HCT116 (cell line): ENCODE measurements around the gene CDRT15. TPM values are rescaled to one million over a fixed set of nuclear protein-coding genes. Genes with fewer than 3 reads are reported as not detected.
"Not testable (repeated sequence)": the region's sequence is repeated elsewhere in the genome, so short reads cannot be mapped to it uniquely, and the experiment has no call there.

ENCODE experiments used
- ATAC-seq: fragments of 200-7000 bp; cut with Tn5 transposase; 2 replicates; pipeline ENCODE4 v1.9.1; 2020; ENCODE audit warnings: mild to moderate bottlenecking, moderate library complexity
- BruUV-seq: library from RNA; stranded (reverse); fragments of 400-500 nt; replicated peaks from 2 replicates; lab custom pipeline; 2021; lab: Mats Ljungman, UMichigan
- CTCF ChIA-PET: fragments of 300-600 bp; sonication (Branson Sonifier 250); formaldehyde crosslinking; loops from one replicate; lab custom pipeline; 2021; ENCODE audit warnings: antibody characterized with exemption; lab: Charles Lee
- POLR2A ChIA-PET: fragments of 300-600, 350-600 bp; sonication (Branson Sonifier 250); formaldehyde crosslinking; loops from one replicate; lab custom pipeline; 2021; ENCODE audit warnings: antibody characterized with exemption; lab: Charles Lee
- RAD21 ChIA-PET, 2 experiments: fragments of 300-600 bp; sonication (Branson Sonifier 250); formaldehyde crosslinking; loops; one replicate each; lab custom pipeline; 2023; ENCODE audit warnings: low total read pairs in 2 of 2; ENCODE audit not compliant: uncharacterized antibody in 2 of 2, unreplicated experiment in 2 of 2, low non-redundant PET in 1 of 2; lab: Charles Lee
- DNase-seq: peaks from one replicate; pipeline ENCODE4 v3.0.0-alpha.2; 2010; ENCODE audit warnings: low read depth, low spot score
- H2AFZ ChIP-seq: fragments of 200-600 bp; shearing (Covaris generic), sonication (generic); 2 replicates; pipeline ENCODE4 v1.6.1; 2017; ENCODE audit warnings: low read depth, mixed run types, mixed read lengths, antibody characterized with exemption, low read length; ENCODE audit not compliant: poor library complexity, severe bottlenecking
- H3K27ac ChIP-seq: 2 replicates; pipeline ENCODE4 v1.5.1; 2012; ENCODE audit warnings: low read depth, low read length
- H3K27me3 ChIP-seq: fragments of 200-600 bp; sonication (generic); 2 replicates; pipeline ENCODE4 v1.6.1; 2016; ENCODE audit warnings: mixed run types, low read length, mixed read lengths; ENCODE audit not compliant: insufficient read depth
- H3K36me3 ChIP-seq, 2 experiments: fragments of 200-500 bp in 1 of 2; fragments of 200-600 bp in 1 of 2; sonication (Bioruptor generic) in 1 of 2; sonication (generic) in 1 of 2; 2 replicates each; pipeline versions ENCODE4 v1.5.1 to v1.6.1; 2014 to 2016; ENCODE audit warnings: low read length in 2 of 2, inconsistent platforms in 1 of 2, mixed read lengths in 1 of 2, mixed run types in 1 of 2; ENCODE audit not compliant: insufficient read depth in 2 of 2, control insufficient read depth in 1 of 2
- H3K4me1 ChIP-seq, 2 experiments: fragments of 200-600 bp in 1 of 2; sonication (generic) in 1 of 2; 2 replicates each; pipeline versions ENCODE4 v1.5.1 to v1.6.1; 2012 to 2017; ENCODE audit warnings: low read length in 2 of 2, inconsistent platforms in 1 of 2, mild to moderate bottlenecking in 1 of 2, mixed read lengths in 1 of 2, mixed run types in 1 of 2, moderate library complexity in 1 of 2; ENCODE audit not compliant: insufficient read depth in 2 of 2, control insufficient read depth in 1 of 2
- H3K4me2 ChIP-seq: fragments of 200-600 bp; sonication (generic); 2 replicates; pipeline ENCODE4 v1.6.1; 2017; ENCODE audit warnings: mixed run types, low read length, mixed read lengths
- H3K4me3 ChIP-seq, 2 experiments: fragments of 200-600 bp in 1 of 2; sonication (generic) in 1 of 2; replicated peaks in 1 of 2; 2 replicates each; pipeline ENCODE4 v1.5.1; 2011 to 2016; ENCODE audit warnings: low read length in 2 of 2, control low read depth in 1 of 2, low read depth in 1 of 2, mild to moderate bottlenecking in 1 of 2, mixed read lengths in 1 of 2, mixed run types in 1 of 2
- H3K79me2 ChIP-seq: fragments of 200-600 bp; sonication (generic); 2 replicates; pipeline ENCODE4 v1.6.1; 2017; ENCODE audit warnings: mild to moderate bottlenecking, mixed run types, low read length, moderate library complexity, mixed read lengths; ENCODE audit not compliant: insufficient read depth
- H3K9ac ChIP-seq: fragments of 200-600 bp; sonication (generic); 2 replicates; pipeline ENCODE4 v1.6.1; 2016; ENCODE audit warnings: low read length, mixed read lengths
- H3K9me2 ChIP-seq: fragments of 200-600 bp; sonication (generic), shearing (Covaris generic); 2 replicates; pipeline ENCODE4 v1.6.1; 2017; ENCODE audit warnings: mixed run types, mild to moderate bottlenecking, moderate library complexity; ENCODE audit not compliant: insufficient read depth
- H3K9me3 ChIP-seq, 2 experiments: fragments of 200-500 bp in 1 of 2; fragments of 200-600 bp in 1 of 2; sonication (Bioruptor generic) in 1 of 2; sonication (generic) in 1 of 2; 2 replicates each; pipeline ENCODE4 v1.6.1; 2014 to 2017; ENCODE audit warnings: low read length in 2 of 2, mixed read lengths in 2 of 2, inconsistent platforms in 1 of 2, low read depth in 1 of 2, mild to moderate bottlenecking in 1 of 2, mixed run types in 1 of 2, moderate library complexity in 1 of 2; ENCODE audit not compliant: control insufficient read depth in 1 of 2, insufficient read depth in 1 of 2
- H4K20me1 ChIP-seq: fragments of 200-600 bp; sonication (generic), shearing (Covaris generic); 2 replicates; pipeline ENCODE4 v1.6.1; 2017; ENCODE audit warnings: mixed run types, mild to moderate bottlenecking, moderate library complexity; ENCODE audit not compliant: insufficient read depth
- intact Hi-C: fragments of 100-400 bp; cut with micrococcal nuclease; formaldehyde crosslinking; loops from 2 replicates; pipeline ENCODE4 v1.10.0; 2022
- total RNA-seq: library from RNA; stranded (reverse); gene quantifications from one replicate; pipeline ENCODE4 v1.2.1, GENCODE V29; 2021; ENCODE audit not compliant: unreplicated experiment

CDRT15 gene
- total RNA-seq, 1 experiment from 2014 or later = not detected

GRCh38 chr17:14191469-14191868, 45.2 kb downstream of the CDRT15 start:
- BruUV-seq, H3K79me2 ChIP-seq, DNase-seq, RAD21 ChIA-PET, H3K27ac ChIP-seq, H3K27me3 ChIP-seq, H3K9me3 ChIP-seq, H3K4me2 ChIP-seq, H3K4me3 ChIP-seq, H3K9me2 ChIP-seq, H3K9ac ChIP-seq, H4K20me1 ChIP-seq, H2AFZ ChIP-seq, POLR2A ChIA-PET, H3K36me3 ChIP-seq, H3K4me1 ChIP-seq, intact Hi-C loops, CTCF ChIA-PET, ATAC-seq: not testable (repeated sequence)

DNA sequence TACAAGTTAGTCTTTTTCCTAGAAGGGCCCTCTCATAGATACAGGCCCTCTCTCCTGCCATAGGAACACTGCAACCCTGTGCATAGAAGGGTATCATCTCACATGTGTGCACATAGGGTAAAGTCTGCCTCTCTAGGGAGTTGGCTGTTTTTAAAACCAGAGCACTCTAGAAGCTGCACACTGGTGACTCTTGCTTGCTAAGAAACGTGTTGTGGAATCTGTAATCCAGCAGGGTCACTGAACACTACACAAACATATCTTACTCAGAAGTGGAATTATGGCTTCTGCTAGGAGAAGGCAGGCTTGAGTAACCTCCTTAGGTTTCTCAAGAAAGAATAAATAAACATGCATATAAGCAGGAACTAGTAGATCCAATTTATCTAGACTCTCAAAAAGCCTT, 45.9 kb downstream of the CDRT15 start:
- H3K4me3 ChIP-seq, DNase-seq, H3K9ac ChIP-seq, H3K36me3 ChIP-seq, H3K79me2 ChIP-seq, H4K20me1 ChIP-seq, ATAC-seq, intact Hi-C loops, H3K4me2 ChIP-seq, H3K27me3 ChIP-seq, RAD21 ChIA-PET, BruUV-seq, H3K9me3 ChIP-seq, H3K9me2 ChIP-seq, H3K27ac ChIP-seq, CTCF ChIA-PET, H3K4me1 ChIP-seq, POLR2A ChIA-PET, H2AFZ ChIP-seq: not testable (repeated sequence)

GRCh38 chr17:14186443-14186842, 50.2 kb downstream of the CDRT15 start:
- H4K20me1 ChIP-seq, intact Hi-C loops, POLR2A ChIA-PET, H3K4me2 ChIP-seq, H2AFZ ChIP-seq, CTCF ChIA-PET, H3K27me3 ChIP-seq, ATAC-seq, H3K4me1 ChIP-seq, H3K9me2 ChIP-seq, H3K27ac ChIP-seq, H3K9ac ChIP-seq, RAD21 ChIA-PET, H3K36me3 ChIP-seq, BruUV-seq, H3K79me2 ChIP-seq, DNase-seq, H3K4me3 ChIP-seq, H3K9me3 ChIP-seq: not testable (repeated sequence)

Other genes starting within 250 kb of the CDRT15 start
- gene COX10, start 167.4 kb downstream of the CDRT15 start, total RNA-seq = 22.4 TPM
- gene HS3ST3B1, start 64.2 kb upstream of the CDRT15 start, total RNA-seq = 2.4 TPM